ENCODE results near the gene TMEM222.
A peak's percentile ranks its signal among the peaks of the same experiment; 100 is the strongest.
"Not testable (repeated sequence)": the region's sequence is repeated elsewhere in the genome, so short reads cannot be mapped to it uniquely, and the experiment has no call there.

Gene TMEM222, protein sequence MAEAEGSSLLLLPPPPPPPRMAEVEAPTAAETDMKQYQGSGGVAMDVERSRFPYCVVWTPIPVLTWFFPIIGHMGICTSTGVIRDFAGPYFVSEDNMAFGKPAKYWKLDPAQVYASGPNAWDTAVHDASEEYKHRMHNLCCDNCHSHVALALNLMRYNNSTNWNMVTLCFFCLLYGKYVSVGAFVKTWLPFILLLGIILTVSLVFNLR

DNA sequence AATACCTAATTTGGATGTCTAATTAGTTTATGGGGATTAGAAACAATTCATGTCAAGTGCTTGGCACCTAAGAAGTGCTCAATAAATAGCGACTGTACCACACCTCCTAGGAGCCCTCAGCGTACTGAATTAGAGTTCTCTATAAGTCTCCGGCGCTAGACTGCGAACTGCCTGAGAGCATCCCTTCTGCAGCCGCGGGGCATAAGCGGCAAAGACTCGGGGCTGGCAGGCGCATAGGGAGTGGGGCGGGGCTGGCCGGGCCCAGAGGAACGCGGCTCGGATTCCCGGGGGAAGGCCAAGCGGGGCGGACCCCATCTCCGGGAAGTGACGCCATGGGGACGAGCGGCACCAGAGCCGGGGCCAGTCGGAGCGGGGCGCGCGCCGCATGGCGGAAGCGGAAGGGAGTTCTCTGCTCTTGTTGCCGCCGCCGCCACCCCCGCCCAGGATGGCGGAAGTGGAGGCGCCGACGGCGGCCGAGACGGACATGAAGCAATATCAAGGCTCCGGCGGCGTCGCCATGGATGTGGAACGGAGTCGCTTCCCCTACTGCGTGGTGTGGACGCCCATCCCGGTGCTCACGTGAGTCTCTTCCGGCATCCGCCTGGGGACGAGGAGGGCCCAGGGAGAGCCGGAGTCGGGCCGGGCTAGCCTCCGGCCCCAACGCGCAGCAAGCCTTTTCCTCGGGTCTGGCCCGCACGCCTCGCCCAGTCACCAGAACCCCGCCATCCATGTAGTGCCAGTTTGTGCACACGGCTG, at the start of gene TMEM222:
TSS of gene TMEM222 (plus strand) at position 351 of the 756 bp plus-strand sequence. CDS start at position 386, 35 bp downstream.
- H3K9ac ChIP-seq (ENCODE audit: low read length) = peak within 1 kb of the TSS; percentile 97
- H3K36me3 ChIP-seq (ENCODE audit: control insufficient read depth, insufficient read depth, low read length) = no peaks in the 10 kb centered on the region
- no peaks in the 10 kb centered on the region for H3K9me3 ChIP-seq (ENCODE audit: control insufficient read depth, low read length)
- H3K27me3 ChIP-seq (ENCODE audit: control insufficient read depth, insufficient read depth, low read length) = no peaks in the 10 kb centered on the region
- H3K4me1 ChIP-seq (ENCODE audit: control insufficient read depth, insufficient read depth, low read length) = peaks cover 12% of the 10 kb centered on the region
- H3K4me3 ChIP-seq (ENCODE audit: low read length) = peak within 1 kb of the TSS; percentile 95

DNA sequence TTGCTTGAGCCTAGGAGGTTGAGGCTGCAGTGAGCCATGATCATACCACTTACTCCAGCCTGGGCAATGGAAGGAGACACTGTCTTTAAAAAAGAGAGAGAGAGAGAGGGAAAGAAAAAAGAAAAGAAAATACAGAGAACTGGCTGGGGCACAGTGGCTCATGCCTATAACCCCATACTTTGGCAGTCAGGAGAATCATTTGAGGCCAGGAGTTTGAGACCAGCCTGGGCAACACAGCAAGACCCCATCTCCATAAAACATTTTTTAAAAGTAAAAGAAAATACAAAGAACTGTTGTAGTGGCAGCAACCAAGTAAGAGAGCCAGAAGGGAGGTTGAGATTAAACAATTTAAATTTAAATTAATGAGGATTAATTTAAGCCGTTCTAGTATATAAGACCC, 47.8 kb upstream of the TMEM222 start:
- no peaks in the 10 kb centered on the region for H3K9me3 ChIP-seq (ENCODE audit: control insufficient read depth, low read length)
- H3K9ac ChIP-seq (ENCODE audit: low read length) = no peak overlapping the region
- no peaks in the 10 kb centered on the region for H3K27me3 ChIP-seq (ENCODE audit: control insufficient read depth, insufficient read depth, low read length)
- no peak overlapping the region for H3K4me3 ChIP-seq (ENCODE audit: low read length)
- H3K36me3 ChIP-seq (ENCODE audit: control insufficient read depth, insufficient read depth, low read length) = no peaks in the 10 kb centered on the region
- H3K4me1 ChIP-seq (ENCODE audit: control insufficient read depth, insufficient read depth, low read length) = no peaks in the 10 kb centered on the region

DNA sequence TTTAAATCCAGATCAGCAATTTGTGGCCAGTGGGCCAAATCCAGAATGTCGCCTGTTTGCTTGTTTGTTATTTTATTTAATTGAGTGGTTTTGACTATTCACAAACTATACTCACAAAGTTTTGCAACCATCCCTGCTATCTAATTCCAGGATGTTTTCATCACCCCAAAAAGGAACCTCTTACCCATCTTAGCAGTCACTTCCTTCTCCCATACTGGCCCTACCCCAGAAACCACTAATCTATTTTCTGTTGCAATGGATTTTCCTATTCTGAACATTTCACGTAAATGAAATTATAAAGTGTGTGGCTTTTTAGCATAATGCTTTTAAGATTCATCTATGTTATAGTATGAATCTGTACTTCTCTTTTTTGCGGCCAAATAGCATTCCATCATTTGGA, 46.3 kb upstream of the TMEM222 start:
- Histone ChIP-seq H3K9me3 (ENCODE audit: control insufficient read depth, low read length) (no peaks in the 10 kb centered on the region), H3K4me1 (ENCODE audit: control insufficient read depth, insufficient read depth, low read length) (no peaks in the 10 kb centered on the region), H3K9ac (ENCODE audit: low read length) (no peak overlapping the region), H3K36me3 (ENCODE audit: control insufficient read depth, insufficient read depth, low read length) (no peaks in the 10 kb centered on the region), H3K27me3 (ENCODE audit: control insufficient read depth, insufficient read depth, low read length) (no peaks in the 10 kb centered on the region), H3K4me3 (ENCODE audit: low read length) (no peak overlapping the region)

DNA sequence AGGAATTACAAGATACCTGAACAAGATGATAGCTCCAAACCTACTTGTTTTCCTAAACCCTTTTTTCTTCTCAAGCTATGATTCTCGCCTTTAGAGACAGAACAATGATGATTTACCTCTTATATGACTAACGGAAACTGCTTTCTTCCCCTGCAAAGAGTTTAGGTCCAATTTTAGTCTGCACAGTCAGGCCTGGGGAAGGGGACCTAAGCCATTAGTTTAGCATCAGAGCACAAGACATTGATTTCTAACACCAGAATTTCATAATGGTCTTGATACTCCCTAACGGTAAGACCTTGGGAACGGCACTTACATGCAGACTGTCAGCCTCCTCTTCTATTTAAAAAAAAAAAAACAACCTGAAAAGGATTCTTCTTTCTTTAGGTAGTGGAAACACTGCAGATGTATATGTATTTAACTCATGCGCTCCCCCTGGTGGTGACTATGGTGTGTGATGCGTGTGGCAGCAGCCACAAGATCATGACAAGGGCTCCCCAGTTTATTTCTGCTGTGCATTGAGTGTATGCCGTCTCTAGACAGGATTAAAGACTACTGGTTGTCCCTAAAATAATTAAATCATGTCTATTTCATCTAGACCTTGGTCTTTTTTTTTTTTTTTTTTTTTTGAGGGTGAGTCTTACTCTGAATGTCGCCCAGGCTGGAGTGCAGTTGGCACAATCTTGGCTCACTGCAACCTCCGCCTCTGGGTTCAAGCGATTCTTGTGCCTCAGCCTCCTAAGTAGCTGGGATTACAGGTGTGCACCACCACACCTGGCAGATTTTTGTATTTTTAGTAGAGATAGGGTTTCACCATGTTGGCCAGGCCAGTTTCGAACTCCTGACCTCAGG, 37.3 kb upstream of the TMEM222 start:
- H3K36me3 ChIP-seq (ENCODE audit: control insufficient read depth, insufficient read depth, low read length) = peaks cover 3% of the 10 kb centered on the region
- no peak overlapping the region for H3K9ac ChIP-seq (ENCODE audit: low read length)
- no peaks in the 10 kb centered on the region for H3K27me3 ChIP-seq (ENCODE audit: control insufficient read depth, insufficient read depth, low read length)
- no peak overlapping the region for H3K4me3 ChIP-seq (ENCODE audit: low read length)
- no peaks in the 10 kb centered on the region for H3K4me1 ChIP-seq (ENCODE audit: control insufficient read depth, insufficient read depth, low read length)
- no peaks in the 10 kb centered on the region for H3K9me3 ChIP-seq (ENCODE audit: control insufficient read depth, low read length)

DNA sequence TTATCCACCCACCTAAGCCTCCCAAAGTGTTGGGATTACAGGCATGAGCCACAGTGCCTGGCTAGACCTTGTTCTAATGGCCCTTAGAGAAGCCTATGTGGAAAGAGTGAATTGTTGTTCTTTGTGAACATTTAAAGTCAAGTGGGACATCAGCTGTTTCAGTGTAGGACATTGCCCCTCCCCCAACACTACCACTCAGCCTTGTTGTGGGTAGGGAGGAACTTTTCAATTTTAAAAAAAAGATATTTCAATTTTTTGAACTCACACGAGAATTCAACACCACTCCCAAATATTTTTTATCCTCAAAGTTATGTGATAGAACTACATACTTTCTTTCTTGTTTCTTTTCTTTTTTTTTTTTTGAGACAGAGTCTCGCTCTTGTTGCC, 36.7 kb upstream of the TMEM222 start:
- Histone ChIP-seq H3K4me3 (ENCODE audit: low read length) (no peak overlapping the region), H3K9me3 (ENCODE audit: control insufficient read depth, low read length) (no peaks in the 10 kb centered on the region), H3K9ac (ENCODE audit: low read length) (no peak overlapping the region), H3K4me1 (ENCODE audit: control insufficient read depth, insufficient read depth, low read length) (no peaks in the 10 kb centered on the region), H3K36me3 (ENCODE audit: control insufficient read depth, insufficient read depth, low read length) (peaks cover 3% of the 10 kb centered on the region), H3K27me3 (ENCODE audit: control insufficient read depth, insufficient read depth, low read length) (no peaks in the 10 kb centered on the region)

DNA sequence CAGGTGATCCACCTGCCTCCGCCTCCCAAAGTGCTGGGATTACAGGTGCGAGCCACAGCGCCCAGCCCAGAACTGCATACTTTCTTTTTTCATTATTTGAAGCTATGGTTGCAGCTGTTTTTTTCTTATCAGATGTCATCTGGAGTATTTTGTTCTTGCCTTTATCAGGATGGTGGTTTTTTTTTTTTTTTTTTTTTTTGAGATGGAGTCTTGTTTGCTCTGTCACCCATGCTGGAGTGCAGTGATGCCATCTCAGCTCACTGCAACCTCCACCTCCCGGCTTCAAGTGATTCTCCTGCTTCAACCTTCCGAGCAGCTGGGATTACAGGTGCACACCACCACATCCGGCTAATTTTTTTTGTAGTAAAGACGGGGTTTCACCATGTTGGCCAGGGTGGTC, 36.1 kb upstream of the TMEM222 start:
- H3K36me3 ChIP-seq (ENCODE audit: control insufficient read depth, insufficient read depth, low read length); H3K4me3 ChIP-seq (ENCODE audit: low read length); H3K9me3 ChIP-seq (ENCODE audit: control insufficient read depth, low read length); H3K4me1 ChIP-seq (ENCODE audit: control insufficient read depth, insufficient read depth, low read length); H3K9ac ChIP-seq (ENCODE audit: low read length); H3K27me3 ChIP-seq (ENCODE audit: control insufficient read depth, insufficient read depth, low read length): not testable (repeated sequence)

DNA sequence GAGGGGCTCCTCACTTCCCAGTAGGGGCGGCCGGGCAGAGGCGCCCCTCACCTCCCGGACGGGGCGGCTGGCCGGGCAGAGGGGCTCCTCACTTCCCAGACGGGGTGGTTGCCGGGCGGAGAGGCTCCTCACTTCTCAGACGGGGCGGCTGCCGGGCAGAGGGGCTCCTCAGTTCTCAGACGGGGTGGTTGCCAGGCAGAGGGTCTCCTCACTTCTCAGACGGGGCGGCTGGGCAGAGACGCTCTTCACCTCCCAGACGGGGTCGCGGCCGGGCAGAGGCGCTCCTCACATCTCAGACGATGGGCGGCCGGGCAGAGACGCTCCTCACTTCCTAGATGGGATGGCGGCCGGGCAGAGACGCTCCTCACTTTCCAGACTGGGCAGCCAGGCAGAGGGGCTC, 32.8 kb upstream of the TMEM222 start:
- not testable (repeated sequence) for H3K4me1 ChIP-seq (ENCODE audit: control insufficient read depth, insufficient read depth, low read length); H3K9me3 ChIP-seq (ENCODE audit: control insufficient read depth, low read length); H3K9ac ChIP-seq (ENCODE audit: low read length); H3K36me3 ChIP-seq (ENCODE audit: control insufficient read depth, insufficient read depth, low read length); H3K27me3 ChIP-seq (ENCODE audit: control insufficient read depth, insufficient read depth, low read length); H3K4me3 ChIP-seq (ENCODE audit: low read length)

DNA sequence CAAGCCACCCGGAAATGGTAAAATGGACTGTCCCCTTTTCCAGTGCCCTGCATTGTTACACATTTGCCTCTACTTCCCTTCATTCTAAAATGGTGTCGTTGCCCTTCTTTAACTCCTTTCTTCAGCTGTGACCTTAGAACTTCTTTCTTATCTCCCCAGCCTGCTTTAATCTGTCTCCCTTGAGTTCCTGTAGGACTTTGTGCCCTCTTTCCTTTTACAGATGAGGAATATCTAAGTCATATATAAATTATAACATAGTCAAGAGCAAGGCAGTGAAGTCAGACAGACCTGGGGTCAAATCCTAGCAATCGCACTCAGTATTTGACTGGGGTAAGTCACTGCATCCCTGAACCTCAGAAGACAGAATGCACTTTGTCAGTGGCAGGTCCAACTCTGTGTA, 31.4 kb upstream of the TMEM222 start:
- Histone ChIP-seq H3K9ac (ENCODE audit: low read length) (no peak overlapping the region), H3K36me3 (ENCODE audit: control insufficient read depth, insufficient read depth, low read length) (peaks cover 9% of the 10 kb centered on the region), H3K9me3 (ENCODE audit: control insufficient read depth, low read length) (no peaks in the 10 kb centered on the region), H3K27me3 (ENCODE audit: control insufficient read depth, insufficient read depth, low read length) (no peaks in the 10 kb centered on the region), H3K4me3 (ENCODE audit: low read length) (no peak overlapping the region), H3K4me1 (ENCODE audit: control insufficient read depth, insufficient read depth, low read length) (no peaks in the 10 kb centered on the region)

DNA sequence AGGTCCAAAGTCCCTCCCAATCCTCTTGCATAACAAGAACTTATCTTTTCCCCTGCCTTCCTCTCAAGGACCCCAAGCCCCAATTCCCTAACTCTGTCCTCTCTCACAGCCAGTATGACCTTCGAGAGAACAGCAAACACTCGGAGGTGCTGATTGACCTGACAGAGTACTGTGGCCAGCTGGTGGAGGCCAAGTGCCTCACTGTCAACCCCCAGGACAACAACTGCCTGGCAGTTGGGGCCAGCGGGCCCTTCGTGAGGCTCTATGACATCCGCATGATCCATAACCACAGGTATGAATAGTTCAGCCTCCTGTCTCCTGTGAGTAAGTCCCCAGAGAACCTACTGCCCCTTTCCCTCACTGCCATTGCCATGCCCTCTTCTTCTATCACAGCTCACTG, 29.9 kb upstream of the TMEM222 start:
- Histone ChIP-seq H3K9me3 (ENCODE audit: control insufficient read depth, low read length) (no peaks in the 10 kb centered on the region), H3K4me1 (ENCODE audit: control insufficient read depth, insufficient read depth, low read length) (no peaks in the 10 kb centered on the region), H3K36me3 (ENCODE audit: control insufficient read depth, insufficient read depth, low read length) (peaks cover 9% of the 10 kb centered on the region), H3K9ac (ENCODE audit: low read length) (no peak overlapping the region), H3K4me3 (ENCODE audit: low read length) (no peak overlapping the region), H3K27me3 (ENCODE audit: control insufficient read depth, insufficient read depth, low read length) (no peaks in the 10 kb centered on the region)

DNA sequence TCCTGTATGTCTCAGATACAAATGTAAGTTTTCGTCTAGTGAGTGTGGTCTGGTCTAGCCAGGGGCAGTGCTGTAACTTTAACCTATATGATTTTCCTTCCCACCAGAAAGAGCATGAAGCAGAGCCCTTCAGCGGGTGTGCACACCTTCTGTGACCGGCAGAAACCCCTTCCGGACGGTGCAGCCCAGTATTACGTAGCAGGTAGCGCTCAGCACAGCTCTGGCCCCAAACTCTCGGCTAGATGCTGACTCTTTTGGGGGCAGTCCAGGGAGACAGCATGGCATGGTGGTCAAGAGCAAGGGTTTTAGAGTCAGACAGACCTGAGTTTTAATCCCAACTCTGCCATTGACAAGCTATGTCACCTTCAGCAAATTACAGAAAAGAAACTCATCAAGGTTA, 28.0 kb upstream of the TMEM222 start:
- Histone ChIP-seq H3K4me1 (ENCODE audit: control insufficient read depth, insufficient read depth, low read length) (no peaks in the 10 kb centered on the region), H3K9me3 (ENCODE audit: control insufficient read depth, low read length) (no peaks in the 10 kb centered on the region), H3K27me3 (ENCODE audit: control insufficient read depth, insufficient read depth, low read length) (no peaks in the 10 kb centered on the region), H3K4me3 (ENCODE audit: low read length) (no peak overlapping the region), H3K36me3 (ENCODE audit: control insufficient read depth, insufficient read depth, low read length) (peaks cover 9% of the 10 kb centered on the region), H3K9ac (ENCODE audit: low read length) (no peak overlapping the region)

DNA sequence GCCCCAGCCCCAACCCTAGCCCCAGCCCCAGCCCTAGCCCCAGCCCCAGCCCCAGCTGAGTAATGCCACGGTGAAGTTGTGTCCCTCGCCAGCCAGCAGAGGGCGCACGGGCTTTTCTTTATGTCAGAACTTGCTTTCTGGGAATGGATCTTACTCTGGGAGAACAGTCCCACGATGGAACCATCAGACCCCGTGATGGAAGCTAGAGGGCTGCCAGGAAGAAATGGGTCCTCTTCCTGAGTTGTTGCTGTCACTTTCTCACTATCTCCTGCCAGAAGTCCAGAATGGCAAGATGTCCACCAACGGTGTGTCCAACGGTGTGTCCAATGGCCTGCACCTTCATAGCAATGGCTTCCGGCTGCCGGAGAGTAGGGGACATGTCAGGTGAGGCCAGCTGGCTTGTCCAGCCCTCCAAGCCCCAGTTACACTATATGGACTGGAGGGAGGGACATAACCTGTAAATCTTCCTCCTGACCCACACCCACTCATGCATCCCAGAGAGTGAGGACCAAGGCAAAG, 25.1 kb upstream of the TMEM222 start:
- Histone ChIP-seq H3K36me3 (ENCODE audit: control insufficient read depth, insufficient read depth, low read length) (peaks cover 9% of the 10 kb centered on the region), H3K9ac (ENCODE audit: low read length) (no peak overlapping the region), H3K4me3 (ENCODE audit: low read length) (no peak overlapping the region), H3K27me3 (ENCODE audit: control insufficient read depth, insufficient read depth, low read length) (no peaks in the 10 kb centered on the region), H3K4me1 (ENCODE audit: control insufficient read depth, insufficient read depth, low read length) (peaks cover 7% of the 10 kb centered on the region), H3K9me3 (ENCODE audit: control insufficient read depth, low read length) (no peaks in the 10 kb centered on the region)

DNA sequence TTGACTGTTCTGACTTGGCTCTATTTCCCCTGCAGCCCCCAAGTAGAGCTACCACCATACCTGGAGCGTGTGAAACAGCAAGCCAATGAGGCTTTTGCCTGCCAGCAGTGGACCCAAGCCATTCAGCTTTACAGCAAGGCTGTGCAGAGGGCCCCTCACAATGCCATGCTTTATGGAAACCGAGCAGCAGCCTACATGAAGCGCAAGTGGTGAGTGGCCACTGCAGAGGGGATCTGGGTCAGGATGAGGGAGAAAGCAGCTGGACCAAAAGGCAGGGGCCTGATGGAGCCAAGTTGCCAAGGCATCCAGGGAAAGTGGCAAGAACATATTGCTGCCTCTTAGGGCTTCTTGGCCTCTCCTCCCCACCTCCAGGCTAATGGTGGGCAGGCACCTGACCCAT, 24.1 kb upstream of the TMEM222 start:
- H3K36me3 ChIP-seq (ENCODE audit: control insufficient read depth, insufficient read depth, low read length) = peaks cover 9% of the 10 kb centered on the region
- H3K4me3 ChIP-seq (ENCODE audit: low read length) = no peak overlapping the region
- no peak overlapping the region for H3K9ac ChIP-seq (ENCODE audit: low read length)
- H3K4me1 ChIP-seq (ENCODE audit: control insufficient read depth, insufficient read depth, low read length) = peaks cover 7% of the 10 kb centered on the region
- H3K9me3 ChIP-seq (ENCODE audit: control insufficient read depth, low read length) = no peaks in the 10 kb centered on the region
- no peaks in the 10 kb centered on the region for H3K27me3 ChIP-seq (ENCODE audit: control insufficient read depth, insufficient read depth, low read length)
